IPS DF 4.7 (cell line): ENCODE results near the gene EEFSEC.

ENCODE experiments used
- DNase-seq: peaks from one replicate; pipeline ENCODE4 v3.0.0-alpha.2; 2013; ENCODE audit warnings: low spot score; ENCODE audit errors: extremely low read depth

EEFSEC gene

GRCh38 chr3:128348805-128349531 lies 195.7 kb downstream of the EEFSEC start:
- no peak for DNase-seq

DNA sequence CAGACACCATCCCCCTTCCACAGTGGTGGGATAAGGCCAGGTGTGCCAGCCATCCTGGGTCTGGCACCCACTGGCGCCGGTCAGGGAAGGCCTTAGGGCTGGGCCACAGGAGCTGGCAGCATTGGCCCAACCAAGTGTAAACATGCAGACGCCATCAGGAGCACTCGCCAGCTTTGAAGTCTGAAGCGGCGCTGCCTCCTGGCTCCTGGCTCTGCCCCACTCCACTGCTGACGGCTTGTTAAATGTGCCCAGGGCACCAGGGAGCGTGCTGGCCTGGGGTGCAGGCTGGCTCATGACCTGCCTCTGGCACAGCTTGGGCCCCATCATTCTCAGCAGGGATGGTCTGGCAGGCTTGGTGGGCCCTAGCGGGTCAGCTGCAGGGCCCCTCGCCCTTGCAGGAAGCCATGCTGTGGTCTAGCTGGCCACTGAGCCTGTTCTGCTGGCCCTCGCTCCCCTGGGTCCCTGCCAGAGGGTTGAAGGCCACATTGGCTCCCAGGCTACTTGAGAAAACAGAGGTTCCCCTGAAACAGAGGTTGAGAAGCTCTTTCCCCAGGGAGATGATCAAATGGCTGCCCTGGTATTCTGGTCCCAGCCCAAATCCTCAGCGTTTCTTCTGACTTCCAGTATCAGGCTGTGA lies 196.8 kb downstream of the EEFSEC start:
- no peak for DNase-seq

- no peak for DNase-seq
These were observed 198.3 kb downstream of the EEFSEC start for GRCh38 chr3:128351546-128351945.

DNA sequence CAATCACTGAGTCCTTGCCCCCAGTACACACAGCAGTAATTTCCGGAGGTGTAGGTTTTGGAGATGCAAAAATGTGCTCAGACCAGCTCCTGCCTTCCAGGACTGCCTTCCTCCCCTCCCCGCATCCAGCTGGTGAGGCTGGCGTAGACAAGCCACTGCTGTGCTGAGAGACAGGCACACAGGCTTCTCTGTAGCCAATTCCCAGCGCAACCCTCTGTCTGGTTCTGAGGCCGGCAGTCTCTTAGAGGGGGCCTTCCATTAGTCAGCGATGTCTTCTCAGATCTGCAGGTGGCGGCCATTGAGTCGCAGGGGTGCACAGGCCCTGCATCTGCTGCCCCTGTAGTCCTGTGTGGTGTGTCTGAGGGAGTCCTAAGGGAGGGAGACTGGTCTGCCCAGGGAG lies 199.0 kb downstream of the EEFSEC start:
- DNase-seq = no peak

- no peak for DNase-seq
These were observed 200.2 kb downstream of the EEFSEC start for GRCh38 chr3:128353361-128353965.

DNA sequence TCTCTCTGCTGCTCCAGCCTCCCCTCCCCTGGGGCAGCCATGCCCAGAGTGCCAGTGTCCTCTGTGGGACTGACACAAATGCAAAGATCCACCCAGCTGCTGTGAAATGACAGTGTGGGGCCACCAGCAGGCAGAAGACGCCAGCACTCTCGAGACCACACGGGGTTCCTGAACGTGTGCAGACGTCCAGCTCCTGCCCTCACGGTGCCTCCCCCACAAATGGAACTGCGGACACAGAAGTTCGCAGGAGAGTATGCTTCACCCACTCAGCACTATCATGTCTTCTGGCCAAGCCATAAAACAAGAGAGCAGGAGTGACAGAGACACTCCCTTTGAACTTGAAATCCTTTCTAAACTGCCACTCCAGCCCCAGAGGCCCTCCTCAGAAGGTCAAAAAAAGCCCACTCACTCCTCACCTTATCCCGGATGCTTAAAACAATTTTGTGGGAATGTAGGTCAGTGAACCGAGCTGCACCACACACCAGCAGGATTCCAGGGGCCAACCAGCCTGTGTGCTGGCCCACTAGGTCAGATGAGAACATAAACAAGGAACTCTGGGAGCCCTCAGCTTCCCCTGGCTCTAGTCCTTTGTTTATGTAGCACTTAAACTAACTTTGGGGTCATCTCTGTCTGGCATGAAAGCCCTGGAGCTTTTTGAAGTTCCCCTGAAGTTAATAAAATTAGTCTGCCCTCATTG lies 200.9 kb downstream of the EEFSEC start:
- no peak for DNase-seq

DNA sequence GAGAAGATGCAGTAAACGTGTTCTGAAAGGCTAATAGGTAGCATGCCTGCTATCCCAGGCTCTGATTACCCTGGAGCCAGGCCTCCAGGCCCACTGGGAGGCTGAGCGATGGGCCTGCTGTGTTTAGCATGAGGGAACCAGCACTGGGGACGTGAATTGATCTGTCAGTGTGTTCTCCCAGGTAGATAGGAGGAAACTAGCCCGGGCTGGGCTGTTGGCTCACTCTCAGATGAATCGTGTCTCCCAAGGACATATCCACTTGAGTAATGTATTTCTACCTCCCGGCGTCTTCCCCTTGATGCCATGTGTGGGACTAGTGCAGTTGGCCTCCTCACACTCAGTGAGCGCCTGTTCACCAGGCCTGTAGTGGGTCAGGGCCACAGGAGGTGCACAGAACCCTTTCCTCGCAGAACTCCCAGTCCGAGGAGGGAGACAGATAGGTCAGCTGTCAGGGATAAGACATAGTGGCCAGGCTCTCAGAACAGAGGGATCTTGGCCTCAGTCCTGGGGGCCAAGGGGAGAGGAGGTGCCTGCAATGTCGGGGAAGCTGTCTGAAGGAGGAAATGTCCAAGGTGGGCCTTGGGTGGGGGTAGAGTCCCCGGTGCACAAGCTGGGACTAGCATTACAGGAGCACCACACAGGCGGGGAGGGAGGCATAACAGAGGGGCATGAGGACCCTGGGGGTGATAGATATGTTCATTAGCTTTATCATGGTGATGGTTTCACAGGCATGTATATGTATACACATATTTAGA lies 201.7 kb downstream of the EEFSEC start:
- DNase-seq = no peak

GRCh38 chr3:128355543-128355919 lies 202.2 kb downstream of the EEFSEC start:
- DNase-seq = no peak

- DNase-seq = no peak
These were observed 203.5 kb downstream of the EEFSEC start for GRCh38 chr3:128356822-128357221.

GRCh38 chr3:128357538-128357937 lies 204.3 kb downstream of the EEFSEC start:
- no peak for DNase-seq

GRCh38 chr3:128358156-128358895 lies 205.0 kb downstream of the EEFSEC start:
- no peak for DNase-seq

- no peak for DNase-seq
These were observed 205.9 kb downstream of the EEFSEC start for GRCh38 chr3:128359060-128359664.

GRCh38 chr3:128359846-128360642 lies 206.8 kb downstream of the EEFSEC start:
- no peak for DNase-seq

- no peak for DNase-seq
These were observed 207.5 kb downstream of the EEFSEC start for GRCh38 chr3:128360705-128361271.

DNA sequence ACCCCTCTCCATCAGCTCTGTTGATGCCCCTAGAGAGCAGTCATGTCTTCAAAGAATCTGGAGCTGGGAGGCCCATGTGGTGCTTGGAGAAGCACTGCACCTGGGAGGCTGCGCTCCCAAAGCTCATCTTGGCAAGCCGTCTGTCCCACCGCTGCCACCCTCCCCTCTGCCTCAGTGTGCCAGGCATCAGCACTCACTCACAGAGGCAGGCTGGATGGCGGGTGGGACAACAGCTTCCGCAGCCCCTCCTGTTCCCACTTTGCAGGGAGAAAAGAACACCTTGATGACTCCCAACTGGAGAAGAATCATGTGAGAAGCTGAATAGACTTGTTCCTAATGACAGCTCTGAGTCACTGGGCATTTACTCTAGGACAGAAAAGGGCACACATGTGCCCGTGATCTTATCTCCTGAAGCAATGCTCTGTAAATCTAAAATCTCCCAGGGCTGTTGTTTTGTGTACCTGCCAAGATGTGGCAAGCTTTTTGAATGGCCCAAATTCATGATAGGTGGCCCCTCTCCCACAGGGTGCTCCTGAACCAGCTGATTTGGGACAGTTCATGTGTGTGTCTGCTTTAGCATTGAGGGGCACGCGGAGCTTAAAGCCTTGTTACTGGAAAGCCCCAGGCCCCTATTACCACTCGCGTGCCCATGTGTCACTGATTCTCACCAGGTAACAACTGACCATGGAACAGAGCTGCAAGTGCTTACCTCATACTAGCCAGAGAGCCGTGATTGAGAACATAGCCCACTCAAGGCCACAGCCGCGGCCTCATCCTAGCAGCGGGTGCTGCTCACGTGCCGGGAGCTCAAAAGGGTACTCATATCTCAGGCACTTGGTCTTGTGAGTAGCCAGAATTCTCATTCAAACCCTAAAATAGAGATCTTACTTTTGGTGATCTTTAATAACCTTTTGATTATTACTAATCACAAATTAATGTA lies 209.0 kb downstream of the EEFSEC start:
- no peak for DNase-seq

DNA sequence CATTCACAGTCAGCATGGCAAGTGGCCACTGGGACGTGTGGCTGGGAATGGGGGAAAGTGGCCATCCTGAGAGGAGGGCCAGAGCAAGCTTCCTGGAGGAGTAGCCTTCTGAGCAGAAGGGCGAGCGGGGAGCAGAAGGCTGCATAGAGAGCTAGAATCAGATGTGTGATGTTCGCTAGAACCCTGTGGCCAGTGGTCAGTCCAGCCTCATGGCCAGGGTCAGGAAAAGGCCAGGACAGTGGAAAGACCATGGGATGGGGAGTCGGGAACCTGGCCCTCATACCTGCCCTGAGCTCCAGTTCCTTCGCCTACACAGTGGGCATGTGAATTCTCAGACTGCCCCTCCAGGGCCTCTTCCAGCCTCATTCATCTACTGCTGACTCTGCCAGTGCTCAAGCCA lies 211.0 kb downstream of the EEFSEC start:
- DNase-seq = no peak

DNA sequence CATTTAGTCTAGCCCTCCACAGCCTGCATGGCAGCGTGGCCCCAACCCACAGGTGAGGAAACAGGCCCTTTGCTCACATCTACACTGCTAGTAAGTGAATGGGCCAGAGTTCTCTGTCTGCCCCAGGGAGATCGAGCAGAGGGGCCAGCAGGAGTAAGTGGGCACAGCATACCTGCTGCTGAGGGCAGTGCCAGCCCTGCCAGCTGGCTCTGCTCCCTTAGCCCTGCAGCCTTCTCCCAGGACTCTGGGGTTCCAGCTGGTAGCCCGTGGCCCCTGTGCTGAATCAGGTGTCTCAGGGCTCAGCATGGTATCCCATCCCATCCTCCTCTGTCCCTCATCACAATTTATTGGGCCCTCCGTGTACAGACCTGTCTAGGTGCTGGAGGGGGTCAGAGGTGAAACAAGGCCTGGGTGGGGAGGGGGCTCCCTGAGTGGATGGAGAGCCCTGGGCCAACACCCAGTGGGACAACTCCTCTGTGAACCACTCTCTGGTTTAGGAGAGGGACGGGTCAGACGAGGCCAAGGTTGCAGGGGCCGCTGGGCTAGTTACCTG lies 211.6 kb downstream of the EEFSEC start:
- DNase-seq = no peak

- no peak for DNase-seq
These were observed 212.9 kb downstream of the EEFSEC start for GRCh38 chr3:128366136-128366535.
